Ovary (tissue), 3 donors: ENCODE results near the gene SMIM11.

Experiments
- EP300 ChIP-seq: sonication (generic); formaldehyde crosslinking; IDR thresholded peaks from one replicate; pipeline ENCODE4 v1.6.1; 2017; ENCODE audit warnings: antibody characterized with exemption
- POLR2A ChIP-seq: fragments of 450-650 bp; IDR thresholded peaks from one replicate; pipeline ENCODE4 v1.6.1; 2017; ENCODE audit warnings: antibody characterized with exemption, mild to moderate bottlenecking, moderate library complexity
- TF ChIP-seq, protein P1 (sequence below), 3 donors: fragments of 450-650 bp in 2 of 3; fragments of 200-600 bp in 1 of 3; IDR thresholded peaks; one replicate each; pipeline versions ENCODE4 v1.5.1 to v1.8.0; 2016 to 2022; ENCODE audit warnings: antibody characterized with exemption in 3 of 3, mild to moderate bottlenecking in 1 of 3
- donor health status: DM: no; HTN: no; CAD: no.

DNA sequence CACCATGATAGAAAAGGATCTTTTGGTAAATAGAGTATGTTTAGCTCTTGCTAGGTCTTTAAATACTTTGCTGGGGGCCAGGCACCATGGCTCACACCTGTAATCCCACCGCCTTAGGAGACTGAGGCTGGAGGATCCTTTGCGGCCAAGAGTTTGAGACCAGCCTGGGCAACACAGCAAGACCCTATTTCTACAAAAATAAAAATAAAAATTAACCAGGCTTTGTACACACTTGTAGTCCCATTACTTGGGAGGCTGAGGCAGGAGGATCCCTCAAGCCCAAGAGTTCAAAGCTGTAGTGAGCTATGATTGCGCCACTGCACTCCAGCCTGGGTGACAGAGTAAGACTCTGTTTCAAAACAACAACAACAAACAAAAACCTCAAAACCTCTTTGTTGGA lies 12.6 kb upstream of the SMIM11 start:
- TF ChIP-seq POLR2A (no peak), EP300 (no peak)
- TF ChIP-seq, protein P1, sequence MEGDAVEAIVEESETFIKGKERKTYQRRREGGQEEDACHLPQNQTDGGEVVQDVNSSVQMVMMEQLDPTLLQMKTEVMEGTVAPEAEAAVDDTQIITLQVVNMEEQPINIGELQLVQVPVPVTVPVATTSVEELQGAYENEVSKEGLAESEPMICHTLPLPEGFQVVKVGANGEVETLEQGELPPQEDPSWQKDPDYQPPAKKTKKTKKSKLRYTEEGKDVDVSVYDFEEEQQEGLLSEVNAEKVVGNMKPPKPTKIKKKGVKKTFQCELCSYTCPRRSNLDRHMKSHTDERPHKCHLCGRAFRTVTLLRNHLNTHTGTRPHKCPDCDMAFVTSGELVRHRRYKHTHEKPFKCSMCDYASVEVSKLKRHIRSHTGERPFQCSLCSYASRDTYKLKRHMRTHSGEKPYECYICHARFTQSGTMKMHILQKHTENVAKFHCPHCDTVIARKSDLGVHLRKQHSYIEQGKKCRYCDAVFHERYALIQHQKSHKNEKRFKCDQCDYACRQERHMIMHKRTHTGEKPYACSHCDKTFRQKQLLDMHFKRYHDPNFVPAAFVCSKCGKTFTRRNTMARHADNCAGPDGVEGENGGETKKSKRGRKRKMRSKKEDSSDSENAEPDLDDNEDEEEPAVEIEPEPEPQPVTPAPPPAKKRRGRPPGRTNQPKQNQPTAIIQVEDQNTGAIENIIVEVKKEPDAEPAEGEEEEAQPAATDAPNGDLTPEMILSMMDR (IDR thresholded peaks at IDR 0.05) = no peak
